NAMALWA (cell line): ENCODE data around the gene NPDC1.

Experiments
- DNase-seq: peaks from one replicate; pipeline ENCODE4 v3.0.0-alpha.2; 2015; ENCODE audit warnings: low spot score

The NPDC1 gene

DNA sequence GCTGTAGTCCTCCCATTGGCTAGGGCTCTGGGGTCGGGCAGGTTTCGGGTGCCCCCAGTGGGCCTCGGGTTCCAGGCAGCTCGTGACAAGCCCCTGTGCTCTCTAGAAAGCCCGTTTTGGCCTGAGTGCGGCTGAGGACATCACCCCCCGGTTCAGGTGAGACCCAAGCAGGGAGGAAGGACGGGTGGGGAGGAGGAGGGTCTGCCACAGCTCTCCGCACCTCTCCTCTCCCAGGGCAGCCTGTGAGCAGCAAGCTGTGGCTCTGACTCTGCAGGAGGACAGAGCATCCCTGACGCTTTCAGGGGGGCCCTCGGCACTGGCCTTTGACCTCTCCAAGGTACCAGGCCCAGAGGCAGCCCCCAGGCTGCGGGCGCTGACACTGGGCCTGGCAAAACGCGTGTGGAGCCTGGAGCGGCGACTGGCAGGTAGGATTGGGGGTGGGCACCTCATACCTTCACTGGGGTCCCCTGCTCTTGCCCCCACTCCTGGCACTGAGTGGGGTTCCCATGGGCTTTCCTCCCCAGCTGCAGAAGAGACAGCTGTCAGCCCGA lies 53.1 kb downstream of the NPDC1 start:
- DNase-seq = no peak

DNA sequence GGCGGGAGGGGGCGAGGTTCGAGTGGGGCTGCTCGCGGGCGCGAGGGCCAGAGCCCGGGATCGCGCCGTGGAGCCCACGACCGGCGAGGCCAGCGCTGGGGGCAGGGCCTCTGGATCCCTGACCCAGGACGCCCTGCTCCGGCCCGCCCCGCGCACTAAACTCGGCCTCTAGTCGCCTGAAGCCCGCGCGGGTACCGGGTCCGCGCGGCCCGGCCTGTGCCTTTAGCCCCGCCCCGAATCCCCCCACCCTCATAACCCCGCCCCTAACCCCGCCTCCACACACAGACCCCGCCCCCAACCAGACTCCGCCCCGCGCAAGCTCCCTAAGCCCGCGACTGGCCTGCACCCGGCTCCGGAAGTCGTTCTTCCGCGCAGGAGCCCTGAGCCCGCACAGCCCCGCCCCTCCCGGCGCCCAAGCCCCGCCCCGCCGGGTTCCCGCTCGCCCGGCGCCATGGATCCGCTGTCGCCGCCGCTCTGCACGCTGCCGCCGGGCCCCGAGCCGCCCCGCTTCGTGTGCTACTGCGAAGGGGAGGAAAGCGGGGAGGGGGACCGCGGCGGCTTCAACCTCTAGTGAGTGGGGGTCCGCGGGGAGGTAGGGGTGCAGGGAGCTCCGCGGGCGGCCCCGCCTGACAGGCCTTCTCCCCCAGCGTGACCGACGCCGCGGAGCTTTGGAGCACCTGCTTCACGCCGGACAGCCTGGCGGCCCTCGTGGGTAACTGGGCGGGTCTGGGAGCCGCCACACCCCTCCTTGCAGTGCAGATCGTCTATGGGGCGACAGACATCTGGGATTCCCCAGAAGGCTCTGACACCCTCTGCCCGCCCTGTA lies 53.8 kb downstream of the NPDC1 start, which contains the start of gene PAXX:
Gene PAXX (plus strand): TSS at position 430 of the 826 bp plus-strand sequence. CDS start 22 bp downstream, at position 452.
- peak; percentile 95 for DNase-seq

DNA sequence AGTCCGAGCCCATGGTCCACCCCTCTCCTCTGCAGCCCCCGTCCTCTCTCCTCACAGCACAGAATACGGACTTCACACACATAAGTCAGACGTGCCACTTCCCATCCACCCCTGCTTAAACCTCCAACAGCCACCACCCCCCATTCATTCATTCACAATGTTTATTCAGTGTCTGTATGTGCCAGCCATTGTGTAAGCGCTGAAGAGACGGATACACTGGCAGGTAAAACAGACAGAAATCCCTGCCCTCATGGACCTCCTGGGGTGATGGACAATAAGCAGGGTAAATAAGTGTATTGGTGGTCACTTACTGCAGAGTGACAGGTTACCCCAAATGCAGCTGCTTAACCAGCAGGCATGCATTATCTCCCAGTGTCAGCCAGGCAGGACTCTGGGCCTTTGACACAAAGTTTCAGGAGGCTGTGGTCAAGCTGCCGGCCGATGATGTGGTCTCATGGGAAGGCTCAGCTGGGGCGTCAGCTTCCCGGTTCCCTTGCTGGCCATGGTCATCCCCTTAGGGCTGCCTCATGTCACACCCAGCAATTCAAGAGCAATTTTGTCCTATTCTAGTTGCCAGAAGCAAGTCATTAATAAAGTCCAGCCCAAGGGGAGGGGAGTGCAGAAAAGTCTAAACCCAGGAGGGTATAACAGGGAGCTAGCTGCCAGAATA lies 55.6 kb downstream of the NPDC1 start:
- DNase-seq = no peak
